Stomach smooth muscle (tissue), 2 donors: ENCODE measurements around the gene INSC.

ENCODE experiments used
- H3K27ac ChIP-seq: one replicate; pipeline ENCODE4 v1.7.0; 2013; ENCODE audit warnings: mild to moderate bottlenecking, low read length, inconsistent platforms
- H3K27me3 ChIP-seq, 2 donors: one replicate each; pipeline ENCODE4 v1.7.0; 2013; ENCODE audit warnings: low read length in 2 of 2; ENCODE audit not compliant: insufficient read depth in 2 of 2, control insufficient read depth in 1 of 2
- H3K36me3 ChIP-seq, 2 donors: one replicate each; pipeline ENCODE4 v1.7.0; 2013; ENCODE audit warnings: low read length in 2 of 2; ENCODE audit not compliant: control insufficient read depth in 2 of 2, insufficient read depth in 2 of 2
- H3K4me1 ChIP-seq: one replicate; pipeline ENCODE4 v1.7.0; 2013; ENCODE audit warnings: low read length; ENCODE audit not compliant: control insufficient read depth, insufficient read depth
- H3K4me3 ChIP-seq, 2 donors: one replicate each; pipeline ENCODE4 v1.7.0; 2013; ENCODE audit warnings: low read length in 2 of 2
- H3K9ac ChIP-seq, 2 donors: one replicate each; pipeline ENCODE4 v1.7.0; 2013; ENCODE audit warnings: low read length in 2 of 2, mild to moderate bottlenecking in 1 of 2
- H3K9me3 ChIP-seq, 2 donors: one replicate each; pipeline ENCODE4 v1.7.0; 2013; ENCODE audit warnings: low read length in 2 of 2; ENCODE audit not compliant: control insufficient read depth in 2 of 2
- donor health status: healthy.
- donor health status: Pancreatic carcinoma.

The INSC gene

DNA sequence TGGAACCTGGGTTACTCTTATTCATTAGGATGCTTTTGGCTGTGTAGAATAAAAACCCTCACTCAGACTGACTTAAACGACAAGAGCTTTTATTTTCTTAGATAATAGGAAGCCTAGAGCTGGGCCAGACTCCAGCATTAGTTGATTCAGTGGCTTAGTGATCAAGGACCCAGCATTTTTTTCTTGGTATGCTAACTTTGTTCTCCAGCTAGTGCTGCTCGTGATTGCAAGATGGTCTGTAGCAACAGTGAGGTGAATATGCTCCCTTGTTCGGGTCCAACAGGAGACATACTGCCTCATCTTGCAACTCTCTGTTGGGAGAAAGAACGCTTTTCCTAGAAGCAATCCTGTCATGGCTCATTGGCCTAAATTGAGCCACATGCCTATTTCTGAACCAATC, 33.4 kb downstream of the INSC start:
- no peaks in the 10 kb centered on the region for H3K27me3 ChIP-seq
- H3K9ac ChIP-seq = no peak overlapping the region
- H3K36me3 ChIP-seq = no peaks in the 10 kb centered on the region
- no peaks in the 10 kb centered on the region for H3K4me1 ChIP-seq
- H3K9me3 ChIP-seq = no peaks in the 10 kb centered on the region
- no peak overlapping the region for H3K4me3 ChIP-seq
- H3K27ac ChIP-seq = no peak overlapping the region

DNA sequence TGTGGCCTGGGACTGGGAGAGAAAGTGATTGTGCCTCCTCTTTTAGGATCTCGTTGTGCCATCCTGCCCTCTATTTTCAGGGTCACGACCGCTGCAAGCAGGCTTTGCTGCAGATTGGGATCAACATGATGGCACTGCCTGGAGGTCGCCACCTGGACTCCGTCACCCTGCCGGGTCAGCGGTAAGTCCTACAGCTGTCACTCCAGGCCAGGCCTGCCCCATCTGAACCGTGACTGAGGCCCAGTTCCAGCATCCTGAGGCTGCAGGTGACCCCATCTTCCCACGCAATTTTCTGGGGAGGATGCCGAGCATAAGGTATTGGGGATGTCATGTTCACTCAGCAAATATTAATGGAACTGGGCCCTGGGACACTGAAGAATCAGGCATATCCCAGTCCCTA, 34.3 kb downstream of the INSC start:
- Histone ChIP-seq H3K36me3 (no peaks in the 10 kb centered on the region), H3K4me3 (no peak overlapping the region), H3K4me1 (no peaks in the 10 kb centered on the region), H3K27ac (no peak overlapping the region), H3K9ac (no peak overlapping the region), H3K27me3 (no peaks in the 10 kb centered on the region), H3K9me3 (no peaks in the 10 kb centered on the region)

DNA sequence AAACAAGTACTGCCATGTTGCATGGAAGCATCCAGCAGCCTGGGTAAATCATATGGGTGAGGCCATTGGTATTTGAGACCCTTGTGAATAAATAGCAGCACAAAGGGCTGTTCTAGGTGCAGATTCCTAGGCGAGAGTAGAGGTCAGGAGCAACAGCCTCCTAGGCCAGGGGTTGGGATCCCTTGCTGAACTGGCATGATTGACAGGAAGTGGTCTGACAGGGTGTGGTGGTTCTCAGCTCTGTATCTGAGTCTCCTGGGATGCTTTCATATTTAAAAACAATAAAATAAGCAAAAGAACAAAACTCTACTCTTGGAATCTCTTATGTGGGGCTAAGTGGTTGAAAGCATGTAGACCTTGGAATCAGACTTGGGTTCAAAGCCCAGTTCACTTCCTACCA, 35.8 kb downstream of the INSC start:
- H3K9ac ChIP-seq = no peak overlapping the region
- no peaks in the 10 kb centered on the region for H3K36me3 ChIP-seq
- no peak overlapping the region for H3K27ac ChIP-seq
- no peaks in the 10 kb centered on the region for H3K9me3 ChIP-seq
- H3K4me1 ChIP-seq = no peaks in the 10 kb centered on the region
- no peaks in the 10 kb centered on the region for H3K27me3 ChIP-seq
- no peak overlapping the region for H3K4me3 ChIP-seq

DNA sequence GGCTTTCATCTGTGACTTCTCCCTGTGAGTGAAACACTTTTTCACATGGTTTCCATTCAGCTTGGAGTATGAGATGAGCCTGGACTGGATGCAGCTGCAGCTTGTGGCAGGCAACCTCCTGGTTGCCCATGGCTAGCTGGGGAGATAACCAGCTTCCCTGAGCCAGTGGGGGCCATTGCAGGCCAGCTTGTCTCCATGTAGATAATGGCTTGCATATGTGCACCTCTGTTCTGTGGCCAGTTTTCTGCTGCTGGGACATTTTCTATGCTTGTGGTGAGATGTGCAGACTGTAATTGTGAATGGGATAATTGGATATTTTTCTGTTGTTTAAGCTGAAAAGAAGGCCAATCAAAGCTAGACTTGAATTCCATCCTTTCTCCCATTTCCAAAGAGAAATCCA, 38.5 kb downstream of the INSC start:
- H3K9me3 ChIP-seq = no peaks in the 10 kb centered on the region
- no peaks in the 10 kb centered on the region for H3K36me3 ChIP-seq
- H3K4me3 ChIP-seq = no peak overlapping the region
- no peak overlapping the region for H3K27ac ChIP-seq
- no peaks in the 10 kb centered on the region for H3K27me3 ChIP-seq
- H3K4me1 ChIP-seq = no peaks in the 10 kb centered on the region
- no peak overlapping the region for H3K9ac ChIP-seq

DNA sequence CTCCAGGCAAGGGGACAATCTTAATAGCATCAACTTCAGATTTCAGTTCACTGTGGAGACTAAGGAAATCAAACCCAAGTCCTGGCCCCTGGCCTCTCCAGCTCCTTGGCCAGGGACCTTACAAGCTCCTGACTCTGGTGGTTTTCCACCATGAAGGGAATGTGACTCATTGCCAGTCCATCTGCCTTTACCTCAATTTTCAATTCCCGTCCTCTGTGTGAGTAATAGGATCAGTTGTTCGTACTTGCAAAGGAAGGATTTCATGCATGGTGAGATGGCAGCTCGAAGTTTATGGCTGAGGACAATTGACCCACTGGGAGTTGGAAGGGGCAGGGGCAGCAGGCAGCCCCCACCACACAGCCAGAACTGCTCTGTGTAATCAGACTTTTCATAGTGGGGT, 42.5 kb downstream of the INSC start:
- Histone ChIP-seq H3K36me3 (no peaks in the 10 kb centered on the region), H3K9ac (no peak overlapping the region), H3K4me1 (no peaks in the 10 kb centered on the region), H3K27ac (no peak overlapping the region), H3K27me3 (no peaks in the 10 kb centered on the region), H3K4me3 (no peak overlapping the region), H3K9me3 (no peaks in the 10 kb centered on the region)

DNA sequence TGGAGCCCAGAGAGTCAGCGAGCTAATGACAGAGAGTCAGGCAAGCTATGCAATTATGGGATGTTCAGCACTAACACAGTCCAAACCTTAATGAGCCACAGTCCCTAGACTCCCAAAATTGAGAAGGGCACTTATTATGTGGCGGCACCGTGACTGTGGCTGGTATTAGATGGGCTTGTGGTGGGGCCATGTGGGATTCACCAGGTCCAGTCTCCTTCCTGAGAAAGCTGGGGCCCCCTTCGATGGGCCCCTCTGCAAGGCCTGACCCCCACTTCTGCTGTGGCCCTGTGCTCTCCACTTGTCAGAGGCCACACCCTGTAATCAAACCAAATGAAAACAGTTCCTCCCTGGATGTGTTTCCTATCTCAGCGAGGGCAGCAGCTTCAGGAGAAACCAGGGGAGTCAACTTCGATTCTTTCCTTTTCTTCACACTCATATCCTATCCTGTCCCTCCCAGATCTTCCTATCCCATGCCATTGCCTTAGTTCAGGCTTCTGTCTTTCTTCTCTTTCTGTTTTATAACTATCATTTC, 42.9 kb downstream of the INSC start:
- Histone ChIP-seq H3K9me3 (no peaks in the 10 kb centered on the region), H3K27ac (no peak overlapping the region), H3K9ac (no peak overlapping the region), H3K4me1 (no peaks in the 10 kb centered on the region), H3K27me3 (no peaks in the 10 kb centered on the region), H3K4me3 (no peak overlapping the region), H3K36me3 (no peaks in the 10 kb centered on the region)

DNA sequence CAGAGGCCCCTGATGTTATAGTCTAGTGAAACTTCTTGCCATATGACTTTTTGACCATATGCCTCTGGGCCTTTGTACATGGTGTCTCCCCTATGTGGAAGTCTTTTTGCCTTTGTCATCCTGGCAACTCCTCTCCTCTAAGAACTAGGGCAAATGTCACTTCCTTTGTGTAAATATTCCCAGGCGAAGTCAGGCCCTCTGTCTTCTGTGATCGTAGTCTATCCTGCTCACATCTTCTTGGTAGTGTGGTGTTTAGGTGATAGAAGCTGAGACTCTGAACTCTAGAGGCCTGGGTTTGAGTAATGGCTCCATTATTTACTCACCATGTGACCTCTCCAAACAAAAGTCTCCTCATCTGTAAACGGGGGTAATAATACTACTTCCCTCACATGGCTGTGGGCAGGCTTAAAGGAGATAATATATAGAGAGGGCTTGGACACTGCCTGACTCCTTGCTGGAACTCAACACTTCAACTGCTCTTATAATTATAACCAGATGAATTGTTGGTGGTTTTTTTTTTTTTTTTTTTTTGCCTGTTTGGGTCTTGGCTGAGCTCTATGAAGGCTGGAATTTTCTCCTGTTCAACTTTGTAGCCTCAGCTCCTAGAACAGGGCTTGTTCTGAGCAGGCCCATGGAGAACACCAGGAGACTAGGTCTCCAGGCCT, 43.8 kb downstream of the INSC start:
- no peaks in the 10 kb centered on the region for H3K4me1 ChIP-seq
- no peak overlapping the region for H3K27ac ChIP-seq
- H3K4me3 ChIP-seq = no peak overlapping the region
- no peak overlapping the region for H3K9ac ChIP-seq
- H3K27me3 ChIP-seq = no peaks in the 10 kb centered on the region
- H3K36me3 ChIP-seq = no peaks in the 10 kb centered on the region
- H3K9me3 ChIP-seq = no peaks in the 10 kb centered on the region

DNA sequence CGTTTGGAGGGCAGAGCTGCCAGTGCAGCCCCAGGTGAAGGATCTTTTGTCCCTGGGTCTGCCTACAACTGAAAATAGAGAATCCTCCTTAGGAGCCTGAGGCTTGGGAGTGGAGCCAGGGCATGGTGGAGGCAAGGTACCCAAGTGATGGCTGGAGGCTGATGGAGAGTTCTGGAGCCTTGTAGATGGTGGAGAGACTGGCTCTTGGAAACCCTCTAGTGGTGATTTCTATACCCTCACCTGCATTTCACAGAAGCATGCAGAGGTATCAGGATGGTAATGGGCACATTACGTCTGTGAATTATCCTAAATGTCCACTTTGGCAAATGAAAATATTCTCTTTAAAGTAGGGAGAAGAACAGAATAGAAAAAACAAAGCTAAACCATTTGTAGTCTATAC, 44.4 kb downstream of the INSC start:
- Histone ChIP-seq H3K9me3 (no peaks in the 10 kb centered on the region), H3K27ac (no peak overlapping the region), H3K27me3 (no peaks in the 10 kb centered on the region), H3K9ac (no peak overlapping the region), H3K36me3 (no peaks in the 10 kb centered on the region), H3K4me1 (no peaks in the 10 kb centered on the region), H3K4me3 (no peak overlapping the region)

DNA sequence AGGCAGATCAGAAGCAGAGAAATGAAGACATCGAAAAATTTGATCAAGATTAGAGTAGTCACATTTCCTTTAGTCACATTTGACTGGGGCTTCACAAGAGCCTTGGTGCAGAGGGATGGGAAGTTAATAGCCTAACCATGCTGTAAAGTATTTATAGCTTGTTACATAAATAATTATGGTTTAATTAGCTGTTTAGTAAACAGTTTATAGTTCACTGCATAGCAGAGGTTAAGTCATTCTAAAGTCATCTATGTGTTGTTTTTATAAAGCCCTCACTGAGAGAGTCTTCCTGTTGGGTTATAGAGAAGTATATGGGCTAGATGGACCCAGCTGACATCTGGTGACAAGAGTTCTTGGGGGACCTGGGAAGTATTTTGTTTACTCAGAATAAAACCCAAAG, 47.1 kb downstream of the INSC start:
- Histone ChIP-seq H3K36me3 (no peaks in the 10 kb centered on the region), H3K9me3 (no peaks in the 10 kb centered on the region), H3K4me3 (no peak overlapping the region)

DNA sequence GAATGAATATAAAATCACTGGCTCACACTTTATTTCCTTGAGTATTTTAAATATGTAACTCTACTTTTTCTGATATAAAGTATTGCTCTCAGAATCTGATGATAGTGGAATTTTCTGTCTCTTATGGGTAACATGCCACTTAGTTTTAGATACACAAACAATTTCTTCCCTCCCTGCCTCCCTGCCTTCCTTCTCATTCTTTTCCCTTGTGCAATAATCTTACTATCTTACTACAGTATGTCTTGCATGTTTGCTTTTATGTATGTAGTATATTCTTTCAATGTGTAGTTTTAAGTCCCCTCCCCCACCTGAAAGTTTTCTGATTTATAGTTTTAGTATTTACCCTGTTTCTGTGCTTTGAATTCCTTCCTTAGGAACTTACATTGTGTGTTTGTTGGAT, 48.4 kb downstream of the INSC start:
- Histone ChIP-seq H3K9ac (no peak overlapping the region), H3K4me3 (no peak overlapping the region), H3K27ac (no peak overlapping the region), H3K27me3 (no peaks in the 10 kb centered on the region), H3K36me3 (no peaks in the 10 kb centered on the region), H3K9me3 (no peaks in the 10 kb centered on the region), H3K4me1 (no peaks in the 10 kb centered on the region)

More for the DNA sequence above, 47.1 kb downstream of the INSC start:
- Histone ChIP-seq H3K4me1 (no peaks in the 10 kb centered on the region), H3K9ac (no peak overlapping the region), H3K27ac (no peak overlapping the region), H3K27me3 (no peaks in the 10 kb centered on the region)

DNA sequence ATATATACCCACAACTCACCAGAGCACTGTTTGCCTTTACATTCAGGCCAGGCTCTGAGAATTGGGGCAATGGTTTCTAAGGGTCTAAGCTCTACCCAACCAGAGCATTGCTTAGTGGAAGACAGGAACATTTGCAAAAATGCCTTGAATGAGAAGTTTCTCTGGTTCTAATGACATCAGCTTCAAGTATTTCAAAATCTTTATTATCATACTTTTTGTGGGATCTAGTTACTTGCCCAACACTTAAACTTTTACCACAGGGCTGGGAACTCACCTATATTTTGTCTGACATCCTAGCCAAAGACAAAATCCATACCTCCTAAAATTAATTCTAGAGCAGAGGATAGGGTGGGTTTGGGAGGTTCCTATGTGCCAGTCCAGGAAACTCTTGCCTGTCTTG, 51.5 kb downstream of the INSC start:
- H3K36me3 ChIP-seq = no peaks in the 10 kb centered on the region
- no peak overlapping the region for H3K27ac ChIP-seq
- H3K9ac ChIP-seq = no peak overlapping the region
- H3K9me3 ChIP-seq = no peaks in the 10 kb centered on the region
- no peak overlapping the region for H3K4me3 ChIP-seq
- H3K27me3 ChIP-seq = no peaks in the 10 kb centered on the region
- no peaks in the 10 kb centered on the region for H3K4me1 ChIP-seq
